H9 (cell line): Measurements from ENCODE around the gene IDE. TPM values are rescaled to one million over a fixed set of nuclear protein-coding genes. Genes with fewer than 3 reads are reported as not detected.

Source experiments
- DNase-seq: peaks from one replicate; pipeline ENCODE4 v3.0.0-alpha.2; 2017
- H2AFZ ChIP-seq: one replicate; pipeline ENCODE4 v1.6.1; 2013; ENCODE audit warnings: mild to moderate bottlenecking, low read length, control low read depth, moderate library complexity
- H2AK5ac ChIP-seq: 2 replicates; pipeline ENCODE4 v1.6.1; 2013; ENCODE audit warnings: low read length, control low read depth, mixed read lengths; ENCODE audit not compliant: insufficient read length
- H2BK120ac ChIP-seq: one replicate; pipeline ENCODE4 v1.6.1; 2013; ENCODE audit warnings: low read depth, mild to moderate bottlenecking, low read length, control low read depth, inconsistent platforms; ENCODE audit not compliant: poor library complexity, severe bottlenecking
- H2BK12ac ChIP-seq: 2 replicates; pipeline ENCODE4 v1.6.1; 2013; ENCODE audit warnings: low read length, control low read depth, mixed read lengths, low read depth; ENCODE audit not compliant: insufficient read length
- H2BK15ac ChIP-seq: 2 replicates; pipeline ENCODE4 v1.6.1; 2013; ENCODE audit warnings: low read depth, low read length, control low read depth
- H2BK20ac ChIP-seq: one replicate; pipeline ENCODE4 v1.6.1; 2013; ENCODE audit warnings: low read depth, mild to moderate bottlenecking, low read length, control low read depth, inconsistent platforms; ENCODE audit not compliant: poor library complexity, severe bottlenecking
- H2BK5ac ChIP-seq: 2 replicates; pipeline ENCODE4 v1.6.1; 2013; ENCODE audit warnings: low read length, control low read depth, mixed read lengths; ENCODE audit not compliant: insufficient read length
- H3K14ac ChIP-seq: 2 replicates; pipeline ENCODE4 v1.6.1; 2013; ENCODE audit warnings: low read length, control low read depth; ENCODE audit not compliant: insufficient read depth
- H3K18ac ChIP-seq: 2 replicates; pipeline ENCODE4 v1.6.1; 2013; ENCODE audit warnings: low read depth, mild to moderate bottlenecking, mixed read lengths, low read length, control low read depth; ENCODE audit not compliant: insufficient read length
- H3K23ac ChIP-seq: 2 replicates; pipeline ENCODE4 v1.6.1; 2013; ENCODE audit warnings: low read length, control low read depth, mixed read lengths, low read depth; ENCODE audit not compliant: insufficient read length
- H3K23me2 ChIP-seq: 2 replicates; pipeline ENCODE4 v1.6.1; 2013; ENCODE audit warnings: low read depth, mild to moderate bottlenecking, mixed read lengths, low read length, control low read depth; ENCODE audit not compliant: insufficient read length, poor library complexity, severe bottlenecking
- H3K27ac ChIP-seq: 2 replicates; pipeline ENCODE4 v1.5.1; 2013; ENCODE audit warnings: low read length, control low read depth, mixed read lengths, low read depth; ENCODE audit not compliant: insufficient read length
- H3K27me3 ChIP-seq: 2 replicates; pipeline ENCODE4 v1.6.1; 2013; ENCODE audit warnings: low read length, control low read depth, inconsistent platforms; ENCODE audit not compliant: insufficient read depth
- H3K4ac ChIP-seq: 2 replicates; pipeline ENCODE4 v1.6.1; 2013; ENCODE audit warnings: low read depth, mild to moderate bottlenecking, control low read depth, inconsistent platforms, low read length, moderate library complexity
- H3K4me1 ChIP-seq: 2 replicates; pipeline ENCODE4 v1.6.1; 2013; ENCODE audit warnings: low read length, control low read depth, inconsistent platforms; ENCODE audit not compliant: insufficient read depth
- H3K4me2 ChIP-seq: 2 replicates; pipeline ENCODE4 v1.6.1; 2013; ENCODE audit warnings: low read length, control low read depth, mixed read lengths; ENCODE audit not compliant: insufficient read length, insufficient read depth
- H3K56ac ChIP-seq: 2 replicates; pipeline ENCODE4 v1.6.1; 2013; ENCODE audit warnings: low read depth, mild to moderate bottlenecking, mixed read lengths, low read length, control low read depth; ENCODE audit not compliant: insufficient read length
- H3K79me1 ChIP-seq: 2 replicates; pipeline ENCODE4 v1.6.1; 2013; ENCODE audit warnings: low read depth, mild to moderate bottlenecking, moderate library complexity, low read length, control low read depth, inconsistent platforms; ENCODE audit not compliant: insufficient read depth, poor library complexity, severe bottlenecking
- H3K79me2 ChIP-seq: 2 replicates; pipeline ENCODE4 v1.6.1; 2013; ENCODE audit warnings: low read length, control low read depth, inconsistent platforms; ENCODE audit not compliant: insufficient read depth
- H3K9ac ChIP-seq: 2 replicates; pipeline ENCODE4 v1.6.1; 2013; ENCODE audit warnings: low read length, control low read depth, mixed read lengths; ENCODE audit not compliant: insufficient read length; ENCODE audit errors: extremely low read depth
- H3K9me3 ChIP-seq: one replicate; pipeline ENCODE4 v1.6.1; 2013; ENCODE audit warnings: low read depth, low read length, inconsistent platforms; ENCODE audit not compliant: control insufficient read depth
- H3T11ph ChIP-seq: one replicate; pipeline ENCODE4 v1.6.1; 2013; ENCODE audit warnings: mild to moderate bottlenecking, low read length, control low read depth, inconsistent platforms
- H4K20me1 ChIP-seq: one replicate; pipeline ENCODE4 v1.6.1; 2013; ENCODE audit not compliant: control insufficient read depth, insufficient read length, insufficient read depth
- H4K5ac ChIP-seq: 2 replicates; pipeline ENCODE4 v1.6.1; 2013; ENCODE audit warnings: low read depth, mild to moderate bottlenecking, mixed read lengths, low read length, control low read depth; ENCODE audit not compliant: insufficient read length
- H4K8ac ChIP-seq: replicated peaks from 2 replicates; pipeline ENCODE4 v1.6.1; 2013; ENCODE audit warnings: low read length, control low read depth, mixed read lengths, low read depth; ENCODE audit not compliant: insufficient read length
- H4K91ac ChIP-seq: 2 replicates; pipeline ENCODE4 v1.6.1; 2013; ENCODE audit warnings: low read depth, mild to moderate bottlenecking, moderate library complexity, mixed read lengths, low read length, control low read depth; ENCODE audit not compliant: insufficient read length
- H3K27ac Mint-ChIP-seq, 3 experiments: 2 replicates in 2 of 3; 3 replicates in 1 of 3; pipeline ENCODE4 v1.8.0; 2020 to 2021; ENCODE audit warnings: mixed read lengths in 3 of 3, mild to moderate bottlenecking in 1 of 3, moderate library complexity in 1 of 3
- H3K27me3 Mint-ChIP-seq: 2 replicates; pipeline ENCODE4 v1.8.0; 2021; ENCODE audit warnings: low read depth, mild to moderate bottlenecking, moderate library complexity, mixed read lengths
- H3K36me3 Mint-ChIP-seq, 3 experiments: 2 replicates in 2 of 3; 3 replicates in 1 of 3; pipeline ENCODE4 v1.8.0; 2020 to 2021; ENCODE audit warnings: low read depth in 3 of 3, mixed read lengths in 3 of 3; ENCODE audit not compliant: insufficient read depth in 1 of 3
- H3K4me1 Mint-ChIP-seq, 2 experiments: 2 replicates each; pipeline ENCODE4 v1.8.0; 2020; ENCODE audit warnings: mixed read lengths in 2 of 2
- H3K4me3 Mint-ChIP-seq, 2 experiments: 2 replicates in 1 of 2; 3 replicates in 1 of 2; pipeline ENCODE4 v1.8.0; 2020 to 2021; ENCODE audit warnings: mild to moderate bottlenecking in 2 of 2, mixed read lengths in 2 of 2, moderate library complexity in 1 of 2
- H3K9me3 Mint-ChIP-seq, 2 experiments: 2 replicates in 1 of 2; 3 replicates in 1 of 2; pipeline ENCODE4 v1.8.0; 2020; ENCODE audit warnings: mild to moderate bottlenecking in 2 of 2, mixed read lengths in 2 of 2, moderate library complexity in 1 of 2
- WGBS: extraction: QIAGEN DNeasy Blood & Tissue Kit; methylation state at CpG from one replicate; pipeline ENCODE4 v1.1.7; 2013; ENCODE audit warnings: missing lambda C conversion rate, low lambda C conversion rate, mixed read lengths; ENCODE audit not compliant: insufficient read length; ENCODE audit errors: extremely low coverage; 5-methylcytosine and 5-hydroxymethylcytosine counted together
- total RNA-seq: library from RNA; stranded (reverse); gene quantifications from 2 replicates; pipeline ENCODE4 v1.2.1, GENCODE V29; 2021
- TF ChIP-seq, protein P1 (sequence below): fragments of 200-600 bp; sonication (generic); conservative IDR thresholded peaks from 3 replicates; pipeline ENCODE4 v1.8.0; 2021; ENCODE audit warnings: antibody characterized with exemption, mild to moderate bottlenecking

Gene IDE
- total RNA-seq, 1 experiment from 2014 or later = 48.9 TPM

GRCh38 chr10:92405419-92405924 is 168.4 kb downstream of the IDE start:
- H2AFZ ChIP-seq = peak overlapping the region; percentile 24
- peaks cover 5% of the 10 kb centered on the region for H3K27me3 Mint-ChIP-seq
- H2AK5ac ChIP-seq = no peak overlapping the region
- H3K56ac ChIP-seq = no peak overlapping the region
- H3K4me2 ChIP-seq = no peak overlapping the region
- H3K4me1 ChIP-seq = peaks cover 3% of the 10 kb centered on the region; the same call in 1 of the 2 replicates
- H2BK20ac ChIP-seq = no peak overlapping the region
- H3K79me1 ChIP-seq = no peaks in the 10 kb centered on the region
- no peak overlapping the region for H3K23ac ChIP-seq
- H3K4ac ChIP-seq = no peak overlapping the region
- H2BK120ac ChIP-seq = no peak overlapping the region
- no peaks in the 10 kb centered on the region for H4K20me1 ChIP-seq
- H3K4me1 Mint-ChIP-seq = peaks cover 11 to 13% of the 10 kb centered on the region in 2 experiments
- no peaks in the 10 kb centered on the region for H3K23me2 ChIP-seq
- no peak overlapping the region for H2BK5ac ChIP-seq
- no peak overlapping the region for H4K5ac ChIP-seq
- DNase-seq = peak; percentile 30
- H4K8ac ChIP-seq = no peak overlapping the region
- no peaks in the 10 kb centered on the region for H3K79me2 ChIP-seq
- no peak overlapping the region for H3K18ac ChIP-seq
- H3K27ac ChIP-seq = no peak overlapping the region
- TF ChIP-seq, protein P1, sequence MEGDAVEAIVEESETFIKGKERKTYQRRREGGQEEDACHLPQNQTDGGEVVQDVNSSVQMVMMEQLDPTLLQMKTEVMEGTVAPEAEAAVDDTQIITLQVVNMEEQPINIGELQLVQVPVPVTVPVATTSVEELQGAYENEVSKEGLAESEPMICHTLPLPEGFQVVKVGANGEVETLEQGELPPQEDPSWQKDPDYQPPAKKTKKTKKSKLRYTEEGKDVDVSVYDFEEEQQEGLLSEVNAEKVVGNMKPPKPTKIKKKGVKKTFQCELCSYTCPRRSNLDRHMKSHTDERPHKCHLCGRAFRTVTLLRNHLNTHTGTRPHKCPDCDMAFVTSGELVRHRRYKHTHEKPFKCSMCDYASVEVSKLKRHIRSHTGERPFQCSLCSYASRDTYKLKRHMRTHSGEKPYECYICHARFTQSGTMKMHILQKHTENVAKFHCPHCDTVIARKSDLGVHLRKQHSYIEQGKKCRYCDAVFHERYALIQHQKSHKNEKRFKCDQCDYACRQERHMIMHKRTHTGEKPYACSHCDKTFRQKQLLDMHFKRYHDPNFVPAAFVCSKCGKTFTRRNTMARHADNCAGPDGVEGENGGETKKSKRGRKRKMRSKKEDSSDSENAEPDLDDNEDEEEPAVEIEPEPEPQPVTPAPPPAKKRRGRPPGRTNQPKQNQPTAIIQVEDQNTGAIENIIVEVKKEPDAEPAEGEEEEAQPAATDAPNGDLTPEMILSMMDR = no peak
- no peak overlapping the region for H3K4me3 Mint-ChIP-seq
- no peak overlapping the region for H4K91ac ChIP-seq
- no CpG with 5 or more reads among the region's 6 CpGs for WGBS
- H3K9ac ChIP-seq = no peak overlapping the region
- no peaks in the 10 kb centered on the region for H3K9me3 Mint-ChIP-seq
- H3K14ac ChIP-seq = no peak overlapping the region
- no peaks in the 10 kb centered on the region for H3K36me3 Mint-ChIP-seq
- H3K27ac Mint-ChIP-seq = no peak overlapping the region
- H2BK12ac ChIP-seq = no peak overlapping the region
- H3K9me3 ChIP-seq = no peaks in the 10 kb centered on the region
- H3T11ph ChIP-seq = no peak overlapping the region
- no peaks in the 10 kb centered on the region for H3K27me3 ChIP-seq
- no peak overlapping the region for H2BK15ac ChIP-seq
